Smooth muscle cell (in vitro differentiated cells): ENCODE results near the gene PELI1. TPM values are rescaled to one million over a fixed set of nuclear protein-coding genes. Genes with fewer than 3 reads are reported as not detected.

Experiments used
- DNase-seq: peaks from one replicate; lab custom pipeline; 2025; ENCODE audit not compliant: unreplicated experiment; lab: John Stamatoyannopoulos, UW
- H2AFZ ChIP-seq: fragments of 200-600 bp; sonication (generic); 2 replicates; pipeline ENCODE4 v1.6.0; 2016; ENCODE audit warnings: antibody characterized with exemption, low read depth, mild to moderate bottlenecking
- H3F3A ChIP-seq: fragments of 200-600 bp; sonication (generic); 2 replicates; pipeline ENCODE4 v1.6.0; 2017; ENCODE audit warnings: antibody characterized with exemption, low read depth
- H3K27ac ChIP-seq: fragments of 200-600 bp; sonication (generic); 2 replicates; pipeline ENCODE4 v1.5.1; 2016; ENCODE audit warnings: low read depth, mild to moderate bottlenecking
- H3K27me3 ChIP-seq: fragments of 200-600 bp; sonication (generic); 2 replicates; pipeline ENCODE4 v1.6.1; 2016; ENCODE audit warnings: low read depth, mild to moderate bottlenecking
- H3K36me3 ChIP-seq: fragments of 200-600 bp; sonication (generic); 2 replicates; pipeline ENCODE4 v1.5.1; 2016; ENCODE audit warnings: low read depth
- H3K4me1 ChIP-seq: fragments of 200-600 bp; sonication (generic); 2 replicates; pipeline ENCODE4 v1.5.1; 2016; ENCODE audit warnings: low read depth
- H3K4me2 ChIP-seq: fragments of 200-600 bp; sonication (generic); 2 replicates; pipeline ENCODE4 v1.6.0; 2016; ENCODE audit warnings: mild to moderate bottlenecking
- H3K4me3 ChIP-seq: fragments of 200-600 bp; sonication (generic); 2 replicates; pipeline ENCODE4 v1.5.1; 2016; ENCODE audit warnings: mild to moderate bottlenecking
- H3K79me2 ChIP-seq: fragments of 200-600 bp; sonication (generic); 2 replicates; pipeline ENCODE4 v1.6.0; 2016; ENCODE audit warnings: low read depth, mild to moderate bottlenecking
- H3K9ac ChIP-seq: fragments of 200-600 bp; sonication (generic); 2 replicates; pipeline ENCODE4 v1.6.0; 2016; ENCODE audit warnings: low read depth
- H3K9me3 ChIP-seq: fragments of 200-600 bp; sonication (generic); replicated peaks from 2 replicates; pipeline ENCODE4 v1.5.1; 2016; ENCODE audit warnings: low read depth
- H4K20me1 ChIP-seq: fragments of 200-600 bp; sonication (generic); 2 replicates; pipeline ENCODE4 v1.6.0; 2016; ENCODE audit warnings: low read depth
- CTCF ChIP-seq: fragments of 200-600 bp; sonication (generic); IDR thresholded peaks from 2 replicates; pipeline ENCODE4 v1.5.1; 2017; ENCODE audit warnings: borderline replicate concordance, mild to moderate bottlenecking, antibody characterized with exemption; ENCODE audit not compliant: insufficient read depth, poor library complexity, severe bottlenecking
- WGBS: methylation state at CpG from one replicate; pipeline ENCODE4 v1.1.7; 2016; ENCODE audit warnings: low lambda C conversion rate; 5-methylcytosine and 5-hydroxymethylcytosine counted together
- polyA plus RNA-seq: library from polyadenylated mRNA; unstranded; fragments of >200 nt; fragmentation: Nextera tagmentation; extraction: Ambion mirVana; gene quantifications from 2 replicates; pipeline ENCODE4 v1.2.1, GENCODE V29; 2016
- total RNA-seq: library from RNA; depleted of rRNA; stranded (reverse); fragments of >200 nt; gene quantifications from 2 replicates; pipeline ENCODE4 v1.2.3, GENCODE V29; 2014

PELI1 gene
- total and polyA plus RNA-seq, 2 experiments from 2014 or later, result 16.2 to 61.0 TPM

DNA sequence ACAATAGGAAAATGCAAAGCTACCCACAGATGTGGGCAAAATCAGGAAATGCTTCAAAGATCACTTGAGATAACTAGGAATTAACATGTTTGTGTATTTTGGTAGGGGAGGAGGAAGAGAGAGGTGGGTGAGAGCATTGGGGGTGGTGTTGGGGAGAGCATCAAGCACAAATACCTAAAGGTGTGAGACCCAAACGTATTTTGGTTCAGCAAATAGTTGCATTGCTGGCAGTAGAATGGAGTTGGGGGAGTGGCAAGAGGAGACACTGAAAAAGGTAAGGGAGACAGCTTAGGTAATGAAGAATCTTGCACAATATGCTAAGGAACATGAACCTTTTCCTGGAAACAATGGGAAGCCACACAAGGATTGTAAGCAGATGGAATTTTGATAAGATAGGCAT, 1.5 kb upstream of the PELI1 start:
- DNase-seq, result no peak
- no peak for TF ChIP-seq CTCF
- 26% methylated on average over 1 of the region's 1 CpG for WGBS

DNA sequence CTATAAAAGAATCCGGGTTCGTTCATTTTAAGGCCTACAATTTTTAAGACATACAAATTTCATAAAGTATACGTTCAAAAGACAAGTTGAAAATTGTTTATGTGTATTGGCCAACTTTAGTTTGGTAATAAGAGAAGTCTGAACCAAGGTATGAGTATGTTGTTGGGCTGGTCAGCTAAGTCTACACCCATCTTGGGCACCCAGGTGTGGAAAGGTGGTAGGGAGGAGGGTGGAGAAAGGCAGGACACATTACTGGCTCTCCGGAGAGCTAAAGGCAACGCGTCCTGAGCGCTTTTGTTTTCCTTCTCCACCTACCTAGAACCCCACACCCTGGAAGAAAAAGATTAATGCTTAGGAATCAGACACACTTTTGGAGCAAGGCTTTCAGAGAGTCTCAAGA, 899 bp upstream of the PELI1 start:
- Histone ChIP-seq H4K20me1 (peaks cover 13% of the 10 kb centered on the region), H3K79me2 (peaks cover 36% of the 10 kb centered on the region), H3F3A (no peaks in the 10 kb centered on the region), H3K27me3 (no peaks in the 10 kb centered on the region), H3K9me3 (no peaks in the 10 kb centered on the region), H3K27ac (peak overlapping the region; percentile 69), H2AFZ (no peak overlapping the region), H3K4me2 (peak overlapping the region; percentile 69), H3K4me1 (peaks cover 28% of the 10 kb centered on the region), H3K36me3 (no peaks in the 10 kb centered on the region), H3K9ac (peak overlapping the region; percentile 68), H3K4me3 (no peak overlapping the region)
- no peak for DNase-seq
- no peak for TF ChIP-seq CTCF
- WGBS, result 89% methylated on average over 7 of the region's 7 CpGs

More for the DNA sequence above, 1.5 kb upstream of the PELI1 start:
- Histone ChIP-seq H3K36me3 (no peaks in the 10 kb centered on the region), H3K9ac (no peak overlapping the region), H4K20me1 (peaks cover 10% of the 10 kb centered on the region), H3K9me3 (no peaks in the 10 kb centered on the region), H2AFZ (no peak overlapping the region), H3K4me3 (no peak overlapping the region), H3K79me2 (peaks cover 30% of the 10 kb centered on the region), H3K27ac (peak overlapping the region; percentile 69), H3K27me3 (no peaks in the 10 kb centered on the region), H3K4me2 (no peak overlapping the region), H3K4me1 (peaks cover 27% of the 10 kb centered on the region), H3F3A (no peaks in the 10 kb centered on the region)

DNA sequence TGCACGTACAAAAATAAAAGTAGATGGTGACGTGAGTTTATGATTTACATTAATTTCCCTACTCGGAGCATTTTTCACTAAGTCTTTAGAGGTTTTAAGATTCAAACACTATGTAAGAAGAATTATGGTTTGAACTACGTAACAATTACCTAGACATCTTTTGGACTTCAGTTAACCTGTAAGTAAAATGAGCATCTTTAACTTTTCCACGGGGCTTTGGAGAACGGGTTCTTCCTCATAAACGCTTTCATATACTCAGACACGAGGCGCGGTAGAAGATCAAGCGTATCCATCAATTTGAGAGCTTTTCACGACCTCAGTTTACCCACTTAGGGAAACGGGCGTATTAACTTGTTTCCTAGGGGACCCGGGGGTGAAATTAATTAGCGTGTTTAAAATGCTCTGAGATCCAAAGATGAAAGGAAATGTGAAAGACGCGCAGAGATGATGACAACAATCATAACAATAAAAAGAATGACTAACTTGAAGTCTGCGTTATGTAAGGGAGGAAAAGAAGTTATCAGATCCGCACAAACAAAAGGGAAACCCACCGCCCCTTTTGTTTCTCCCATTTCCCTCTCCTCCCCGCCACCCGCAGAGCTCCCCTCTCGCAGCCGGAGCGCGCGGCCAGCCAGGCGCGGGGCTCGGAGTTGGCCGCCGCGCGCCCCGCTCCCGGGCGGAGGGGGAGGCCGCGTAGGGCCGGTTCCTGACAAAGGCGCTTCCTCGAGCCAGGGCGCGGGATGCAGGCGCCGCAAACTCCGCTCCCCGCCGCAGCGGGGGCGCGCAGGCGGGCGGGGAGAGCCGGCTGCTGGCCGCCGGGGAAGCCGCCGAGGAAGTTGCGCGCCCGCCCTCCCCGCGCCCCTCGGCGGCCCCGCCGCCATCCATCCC, 807 bp downstream of the PELI1 start:
- no peaks in the 10 kb centered on the region for H3K9me3 ChIP-seq
- peak overlapping the region; percentile 99 for H3K4me2 ChIP-seq
- no peak for TF ChIP-seq CTCF
- no peak for DNase-seq
- peak overlapping the region; percentile 99 for H3K4me3 ChIP-seq
- H4K20me1 ChIP-seq, result peaks cover 24% of the 10 kb centered on the region
- WGBS, result under 1% methylated on average over 31 of the region's 69 CpGs
- H3F3A ChIP-seq, result no peaks in the 10 kb centered on the region
- H2AFZ ChIP-seq, result peak overlapping the region; percentile 93
- peak overlapping the region; percentile 96 for H3K9ac ChIP-seq
- H3K36me3 ChIP-seq, result no peaks in the 10 kb centered on the region
- peaks cover 28% of the 10 kb centered on the region for H3K4me1 ChIP-seq
- H3K27ac ChIP-seq, result peak overlapping the region; percentile 90
- no peaks in the 10 kb centered on the region for H3K27me3 ChIP-seq
- peaks cover 53% of the 10 kb centered on the region for H3K79me2 ChIP-seq

DNA sequence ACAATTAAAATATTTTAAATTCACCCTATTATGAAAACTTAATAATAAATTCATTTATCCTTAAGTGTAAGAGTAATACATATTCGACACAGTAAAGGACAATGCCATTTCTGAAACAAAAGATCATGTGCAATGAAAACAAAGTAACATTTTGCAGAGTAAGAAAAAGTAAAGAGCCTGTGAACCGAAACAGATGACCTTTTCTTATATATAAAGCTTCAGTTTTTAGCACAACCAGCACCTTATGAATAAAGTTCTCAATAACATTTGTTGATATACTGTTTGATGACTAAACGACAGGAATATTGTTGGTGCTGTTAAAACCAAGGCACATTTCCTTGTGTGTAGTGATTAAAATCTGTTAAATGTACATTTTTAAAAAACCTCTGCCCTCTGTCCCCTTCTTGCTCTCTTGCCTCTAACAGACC, 1.5 kb downstream of the PELI1 start:
- Histone ChIP-seq H2AFZ (peak overlapping the region; percentile 91), H3K9ac (peak overlapping the region; percentile 96), H4K20me1 (peaks cover 29% of the 10 kb centered on the region), H3K4me2 (peak overlapping the region; percentile 99), H3K79me2 (peaks cover 59% of the 10 kb centered on the region), H3F3A (no peaks in the 10 kb centered on the region), H3K9me3 (no peaks in the 10 kb centered on the region), H3K27ac (peak overlapping the region; percentile 58), H3K4me3 (peak overlapping the region; percentile 99), H3K27me3 (no peaks in the 10 kb centered on the region), H3K4me1 (peaks cover 28% of the 10 kb centered on the region), H3K36me3 (no peaks in the 10 kb centered on the region)
- 15% methylated on average over 3 of the region's 3 CpGs for WGBS
- no peak for TF ChIP-seq CTCF
- no peak for DNase-seq
